DOHH2 (cell line): Measurements from ENCODE around the gene ANTXR1.

ENCODE experiments used
- H3F3A ChIP-seq: fragments of 200-600 bp; sonication (generic), shearing (Covaris generic); 2 replicates; pipeline ENCODE4 v1.6.0; 2016; ENCODE audit warnings: antibody characterized with exemption, mild to moderate bottlenecking; ENCODE audit not compliant: control insufficient read depth, insufficient read depth
- H3K27ac ChIP-seq: fragments of 200-600 bp; sonication (generic); 2 replicates; pipeline ENCODE4 v1.5.1; 2014; ENCODE audit warnings: low read depth, mild to moderate bottlenecking, low read length, moderate library complexity
- H3K27me3 ChIP-seq: fragments of 200-600 bp; sonication (generic); 2 replicates; pipeline ENCODE4 v1.6.1; 2014; ENCODE audit warnings: mild to moderate bottlenecking, low read length, mixed read lengths; ENCODE audit not compliant: control insufficient read depth
- H3K36me3 ChIP-seq: fragments of 200-600 bp; sonication (generic); 2 replicates; pipeline ENCODE4 v1.6.1; 2014; ENCODE audit warnings: mild to moderate bottlenecking, low read length, moderate library complexity, mixed read lengths; ENCODE audit not compliant: control insufficient read depth
- H3K4me1 ChIP-seq: fragments of 200-600 bp; sonication (generic); 2 replicates; pipeline ENCODE4 v1.6.1; 2014; ENCODE audit warnings: mild to moderate bottlenecking, low read length, mixed read lengths; ENCODE audit not compliant: control insufficient read depth
- H3K4me2 ChIP-seq: fragments of 200-600 bp; sonication (generic); 2 replicates; pipeline ENCODE4 v1.6.0; 2014; ENCODE audit warnings: mild to moderate bottlenecking, low read length, moderate library complexity
- H3K4me3 ChIP-seq: fragments of 200-600 bp; sonication (generic); 2 replicates; pipeline ENCODE4 v1.5.1; 2014; ENCODE audit warnings: mild to moderate bottlenecking, low read length, mixed read lengths
- H3K79me2 ChIP-seq: fragments of 200-600 bp; sonication (generic); 2 replicates; pipeline ENCODE4 v1.6.1; 2014; ENCODE audit warnings: mild to moderate bottlenecking, low read length, mixed read lengths; ENCODE audit not compliant: control insufficient read depth
- H3K9me2 ChIP-seq: fragments of 200-600 bp; sonication (generic); replicated peaks from 2 replicates; pipeline ENCODE4 v1.6.1; 2014; ENCODE audit warnings: mild to moderate bottlenecking, low read length, mixed read lengths; ENCODE audit not compliant: control insufficient read depth
- H3K9me3 ChIP-seq: fragments of 200-600 bp; sonication (generic); 2 replicates; pipeline ENCODE4 v1.6.1; 2014; ENCODE audit warnings: antibody characterized with exemption, low read length, mixed read lengths; ENCODE audit not compliant: control insufficient read depth, insufficient read depth
- H4K20me1 ChIP-seq: fragments of 200-600 bp; sonication (generic); 2 replicates; pipeline ENCODE4 v1.6.0; 2014; ENCODE audit warnings: low read depth, mild to moderate bottlenecking, antibody characterized with exemption, low read length, moderate library complexity; ENCODE audit not compliant: control insufficient read depth, insufficient read depth
- EZH2phosphoT487 ChIP-seq: fragments of 200-600 bp; sonication (generic); IDR thresholded peaks from 2 replicates; pipeline ENCODE4 v1.6.1; 2017; ENCODE audit warnings: borderline replicate concordance, mild to moderate bottlenecking, antibody characterized with exemption, low read length, moderate library complexity, mixed read lengths
- TF ChIP-seq, protein P1 (sequence below): fragments of 200-600 bp; sonication (generic); IDR thresholded peaks from one replicate; pipeline ENCODE4 v1.5.1; 2014; ENCODE audit warnings: antibody characterized with exemption, mild to moderate bottlenecking, low read depth, low read length; ENCODE audit not compliant: poor library complexity, severe bottlenecking

ANTXR1 gene

DNA sequence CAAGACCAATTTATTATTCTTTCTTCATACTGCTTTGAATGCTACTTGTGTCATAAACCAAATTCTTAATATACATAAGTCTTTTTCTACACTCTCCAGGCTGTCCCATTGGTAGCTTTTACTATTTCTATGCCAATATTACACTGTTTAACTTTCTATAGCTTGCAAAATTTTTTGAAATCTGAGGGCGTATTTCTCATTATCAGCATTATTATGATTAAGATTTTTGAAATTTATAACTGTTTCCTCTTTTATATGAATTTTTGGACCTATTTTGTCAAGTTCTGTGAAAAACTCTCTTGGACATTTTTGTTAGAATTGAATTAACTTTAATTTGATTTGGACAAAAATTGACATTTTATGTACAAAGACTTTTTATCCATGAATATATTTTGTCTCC, 275.4 kb downstream of the ANTXR1 start:
- H3K9me2 ChIP-seq = no peaks in the 10 kb centered on the region
- no peak overlapping the region for H3K4me2 ChIP-seq
- no peak overlapping the region for H3K4me3 ChIP-seq
- H3K79me2 ChIP-seq = no peaks in the 10 kb centered on the region
- H4K20me1 ChIP-seq = no peaks in the 10 kb centered on the region
- no peaks in the 10 kb centered on the region for H3K36me3 ChIP-seq
- peaks cover 2% of the 10 kb centered on the region; the same call in 1 of the 2 replicates for H3K27me3 ChIP-seq
- H3K9me3 ChIP-seq = no peaks in the 10 kb centered on the region
- H3K4me1 ChIP-seq = no peaks in the 10 kb centered on the region
- no peak overlapping the region for H3K27ac ChIP-seq
- no peak for TF ChIP-seq EZH2phosphoT487
- TF ChIP-seq, protein P1, sequence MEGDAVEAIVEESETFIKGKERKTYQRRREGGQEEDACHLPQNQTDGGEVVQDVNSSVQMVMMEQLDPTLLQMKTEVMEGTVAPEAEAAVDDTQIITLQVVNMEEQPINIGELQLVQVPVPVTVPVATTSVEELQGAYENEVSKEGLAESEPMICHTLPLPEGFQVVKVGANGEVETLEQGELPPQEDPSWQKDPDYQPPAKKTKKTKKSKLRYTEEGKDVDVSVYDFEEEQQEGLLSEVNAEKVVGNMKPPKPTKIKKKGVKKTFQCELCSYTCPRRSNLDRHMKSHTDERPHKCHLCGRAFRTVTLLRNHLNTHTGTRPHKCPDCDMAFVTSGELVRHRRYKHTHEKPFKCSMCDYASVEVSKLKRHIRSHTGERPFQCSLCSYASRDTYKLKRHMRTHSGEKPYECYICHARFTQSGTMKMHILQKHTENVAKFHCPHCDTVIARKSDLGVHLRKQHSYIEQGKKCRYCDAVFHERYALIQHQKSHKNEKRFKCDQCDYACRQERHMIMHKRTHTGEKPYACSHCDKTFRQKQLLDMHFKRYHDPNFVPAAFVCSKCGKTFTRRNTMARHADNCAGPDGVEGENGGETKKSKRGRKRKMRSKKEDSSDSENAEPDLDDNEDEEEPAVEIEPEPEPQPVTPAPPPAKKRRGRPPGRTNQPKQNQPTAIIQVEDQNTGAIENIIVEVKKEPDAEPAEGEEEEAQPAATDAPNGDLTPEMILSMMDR = no peak
- H3F3A ChIP-seq = no peaks in the 10 kb centered on the region

DNA sequence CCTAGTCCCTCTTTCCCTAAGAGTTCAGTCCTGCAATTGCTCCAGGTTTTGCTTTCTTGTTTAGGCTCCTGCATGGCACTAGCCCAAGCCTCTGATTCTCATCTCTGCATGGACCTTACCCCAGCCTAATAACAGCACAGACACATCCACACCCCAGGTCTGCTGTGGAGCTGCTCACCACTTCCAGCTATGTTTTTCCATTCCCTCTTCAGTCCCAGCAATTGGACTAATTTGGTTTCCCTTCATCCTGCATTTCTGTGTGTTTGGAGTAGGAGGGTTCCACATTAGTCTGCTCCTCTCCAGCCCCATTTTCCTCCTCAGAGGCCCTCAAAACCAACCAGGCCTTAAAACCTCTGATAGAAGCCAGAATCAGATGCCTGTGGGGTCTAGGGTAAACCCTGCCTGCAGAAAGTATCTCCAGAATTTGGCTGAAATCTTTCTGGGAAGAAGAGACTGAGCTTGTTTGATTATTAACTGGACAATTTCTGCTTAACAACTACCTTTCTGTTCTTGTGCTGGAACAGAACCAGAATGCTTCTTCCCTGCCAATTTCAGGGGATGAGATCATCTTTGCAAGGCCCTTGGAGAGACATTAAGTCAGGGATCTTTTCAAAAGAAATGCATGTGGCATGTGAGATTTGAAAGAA, 278.1 kb downstream of the ANTXR1 start:
- no peaks in the 10 kb centered on the region for H3K4me1 ChIP-seq
- H4K20me1 ChIP-seq = no peaks in the 10 kb centered on the region
- no peaks in the 10 kb centered on the region for H3K79me2 ChIP-seq
- H3K4me3 ChIP-seq = no peak overlapping the region
- no peaks in the 10 kb centered on the region for H3K9me2 ChIP-seq
- H3K4me2 ChIP-seq = no peak overlapping the region
- peaks cover 2% of the 10 kb centered on the region; the same call in 1 of the 2 replicates for H3K27me3 ChIP-seq
- no peaks in the 10 kb centered on the region for H3K9me3 ChIP-seq
- no peak for TF ChIP-seq EZH2phosphoT487
- TF ChIP-seq, protein P1 = no peak
- H3F3A ChIP-seq = no peaks in the 10 kb centered on the region
- H3K36me3 ChIP-seq = no peaks in the 10 kb centered on the region
- H3K27ac ChIP-seq = no peak overlapping the region

DNA sequence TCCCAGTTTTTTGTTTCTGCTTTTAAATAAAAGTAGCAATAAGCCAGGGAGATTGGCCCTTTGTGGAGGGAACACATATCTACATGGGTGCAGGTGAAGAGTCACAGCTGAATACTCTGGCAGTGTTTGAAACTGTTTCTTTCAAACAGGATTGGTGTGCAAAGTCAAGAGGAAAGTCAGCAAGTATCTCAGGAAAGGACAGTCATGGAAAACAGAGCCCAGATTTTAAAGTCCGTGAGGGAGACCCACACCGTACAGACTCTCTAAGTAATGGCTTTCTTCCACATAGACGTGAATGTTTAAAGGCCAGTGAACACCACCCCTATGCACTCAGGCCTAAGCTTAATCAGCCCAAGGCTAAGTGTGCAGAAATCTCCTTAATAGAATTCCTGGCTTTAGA, 278.7 kb downstream of the ANTXR1 start:
- Histone ChIP-seq H3K27ac (no peak overlapping the region), H4K20me1 (no peaks in the 10 kb centered on the region), H3K9me2 (no peaks in the 10 kb centered on the region), H3K27me3 (peaks cover 2% of the 10 kb centered on the region; the same call in 1 of the 2 replicates), H3F3A (no peaks in the 10 kb centered on the region), H3K79me2 (no peaks in the 10 kb centered on the region), H3K9me3 (no peaks in the 10 kb centered on the region), H3K4me2 (no peak overlapping the region), H3K4me1 (no peaks in the 10 kb centered on the region), H3K36me3 (no peaks in the 10 kb centered on the region), H3K4me3 (no peak overlapping the region)
- TF ChIP-seq, protein P1 = no peak
- no peak for TF ChIP-seq EZH2phosphoT487
